HG03139 (cell line): ENCODE measurements around the gene PACS2.
"Not testable (repeated sequence)": the region's sequence is repeated elsewhere in the genome, so short reads cannot be mapped to it uniquely, and the experiment has no call there.

ENCODE experiments used
- ATAC-seq: cut with Tn5 transposase; IDR thresholded peaks from one replicate; pipeline ENCODE4 v1.9.1; 2021; ENCODE audit not compliant: unreplicated experiment

The PACS2 gene

DNA sequence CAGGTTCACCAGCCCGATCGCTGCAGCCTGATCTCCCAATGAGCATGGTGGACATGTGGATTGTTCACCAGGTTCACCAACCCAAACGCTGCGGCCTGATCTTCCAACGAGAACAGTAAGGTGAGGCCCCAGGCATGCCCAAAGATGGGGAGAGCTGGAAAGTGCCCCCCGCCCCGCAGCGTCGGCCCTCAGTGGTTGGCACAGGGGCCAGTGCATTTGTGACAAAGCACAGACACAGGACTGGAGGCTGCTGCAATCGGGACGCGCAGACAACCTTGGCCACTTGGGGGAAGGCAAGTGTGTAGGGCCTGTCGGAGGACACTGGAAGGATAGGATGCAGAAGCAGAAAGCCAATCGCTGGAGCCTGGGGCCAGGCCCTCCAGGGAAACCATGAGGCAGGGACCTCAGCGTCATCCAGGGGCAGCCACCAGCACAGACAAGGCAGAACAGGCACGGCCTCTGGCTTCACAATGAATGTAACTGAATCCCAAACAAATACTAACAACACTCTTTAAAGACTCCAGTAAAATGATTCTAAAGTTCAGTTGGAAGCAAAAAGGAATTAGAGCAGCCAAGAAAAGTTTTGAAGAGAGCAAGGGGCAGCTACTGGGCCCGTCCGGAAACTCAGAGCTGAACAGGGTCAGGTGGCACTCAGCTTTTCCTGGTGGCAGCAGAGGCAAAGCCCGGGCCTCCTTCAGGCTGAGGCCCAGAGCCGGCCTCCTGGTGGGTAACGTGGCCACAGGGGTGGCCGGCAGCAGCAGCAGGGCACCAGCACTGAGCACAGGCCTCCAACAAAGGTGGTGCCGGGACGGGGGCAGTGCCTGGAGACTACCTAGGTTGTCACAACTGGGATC, 27.1 kb upstream of the PACS2 start:
- ATAC-seq = no peak

DNA sequence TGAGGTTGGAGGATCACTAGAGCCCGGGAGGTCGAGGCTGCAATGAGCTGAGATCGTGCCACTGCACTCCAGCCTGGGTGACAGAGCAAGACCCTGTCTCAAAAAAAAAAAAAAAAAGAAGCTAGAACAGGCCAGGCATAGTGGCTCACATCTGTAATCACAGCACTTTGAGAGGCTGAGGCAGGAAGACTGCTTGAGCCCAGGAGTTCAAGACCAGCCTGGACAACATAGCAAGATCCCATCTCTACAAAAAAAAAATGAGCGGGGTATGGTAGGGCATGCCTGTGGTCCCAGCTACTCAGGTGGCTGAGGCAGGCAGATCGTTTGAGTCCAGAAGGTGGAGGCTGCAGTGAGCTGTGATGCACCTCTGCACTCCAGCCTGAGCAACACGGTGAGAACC, 25.6 kb upstream of the PACS2 start:
- not testable (repeated sequence) for ATAC-seq

DNA sequence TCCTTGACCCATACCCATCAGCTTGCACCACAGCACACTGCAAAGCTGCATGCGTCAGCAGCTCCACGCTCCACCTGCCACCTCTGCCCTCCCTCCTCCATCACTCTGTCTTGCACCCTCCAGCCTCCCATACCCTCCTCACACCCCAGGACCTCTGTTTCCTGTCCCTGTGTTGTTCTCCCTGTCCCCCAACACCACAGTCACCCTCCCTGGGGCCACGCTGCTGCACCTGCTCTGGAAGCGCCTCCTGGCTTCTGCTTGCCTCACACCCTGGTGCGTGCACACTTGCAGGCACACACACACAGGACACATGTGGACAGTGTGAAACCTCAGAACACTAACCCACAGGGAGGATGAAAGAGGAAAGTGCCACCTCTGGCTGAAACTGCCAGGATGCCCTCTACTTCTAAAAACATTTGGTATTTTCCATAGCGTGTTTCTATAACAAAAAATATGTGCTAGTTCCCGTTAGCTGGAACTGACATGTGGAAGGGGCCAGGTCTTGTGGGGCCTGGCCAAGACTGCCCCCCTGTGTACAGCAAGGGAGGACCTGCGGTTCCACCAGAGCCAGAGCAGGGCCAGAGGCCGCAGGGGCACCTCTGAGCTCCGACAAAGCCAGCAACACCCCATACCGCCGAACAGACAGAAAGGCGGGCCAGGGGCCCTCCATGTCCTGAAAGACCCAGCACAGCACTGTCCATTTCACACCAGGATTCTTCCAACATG, 23.8 kb upstream of the PACS2 start:
- ATAC-seq = no peak

DNA sequence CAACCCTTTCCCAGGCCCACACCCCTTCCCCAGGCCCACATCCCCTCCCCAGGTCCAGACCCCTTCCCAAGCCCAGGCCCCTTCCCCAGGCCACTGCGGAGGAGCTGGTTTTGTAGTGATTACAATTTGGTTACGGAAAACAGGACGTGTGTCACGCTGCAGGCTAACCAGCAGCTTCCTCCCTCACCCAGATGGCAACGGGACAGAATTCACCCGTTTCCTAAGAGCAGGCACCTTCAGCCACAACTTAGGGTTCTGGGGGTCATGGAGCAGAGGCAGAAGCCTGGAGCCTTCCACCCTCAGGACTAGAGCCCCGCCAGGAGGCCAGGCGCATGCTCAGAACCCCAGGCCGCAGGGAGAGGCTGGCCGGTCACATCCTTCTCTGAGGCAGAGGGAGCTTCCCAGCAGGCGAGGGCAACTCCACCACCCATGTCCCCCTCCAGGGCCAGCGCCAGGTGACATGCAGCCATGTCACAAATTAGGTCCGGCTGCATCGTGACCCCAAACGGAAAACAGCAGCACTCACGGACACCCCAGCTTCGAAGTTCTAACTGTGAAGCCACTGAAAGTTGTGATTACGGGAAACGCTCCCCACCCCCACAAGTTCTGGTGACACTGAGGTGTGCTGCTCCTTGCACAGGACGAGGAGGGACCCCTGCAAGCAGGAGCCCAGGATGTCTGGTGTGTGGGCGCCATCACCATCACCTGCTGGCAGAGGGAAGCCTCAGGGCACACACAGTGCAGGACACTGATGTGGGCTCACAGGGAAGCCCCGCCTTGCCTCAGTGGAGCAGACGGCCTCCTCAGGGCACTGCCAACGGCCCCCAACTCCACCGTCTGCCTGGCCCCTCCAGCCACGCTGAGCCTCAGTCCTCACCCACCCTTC, 21.5 kb upstream of the PACS2 start:
- no peak for ATAC-seq

DNA sequence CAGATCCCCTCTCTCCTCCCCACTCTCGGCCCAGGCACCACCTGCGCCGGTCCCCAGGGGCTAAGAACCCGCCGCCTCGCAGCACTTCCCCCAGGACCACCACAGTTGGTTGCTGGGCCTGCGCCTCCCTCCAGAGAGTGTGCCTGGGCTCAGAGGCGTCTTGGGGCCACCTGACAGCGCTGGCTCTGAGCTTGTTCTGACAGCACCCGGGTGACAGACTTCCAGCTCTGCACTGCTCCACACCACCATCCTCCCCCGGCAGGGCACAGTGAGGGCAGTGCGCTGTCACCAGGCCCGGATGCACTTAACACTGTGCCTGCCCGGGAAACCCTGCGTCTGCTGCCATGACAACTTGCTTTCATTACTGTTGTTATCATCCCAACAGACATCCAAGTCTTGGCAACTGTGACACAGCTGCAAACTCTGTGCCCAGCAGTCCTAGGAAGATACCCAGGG, 20.4 kb upstream of the PACS2 start:
- ATAC-seq = peak; percentile 50

DNA sequence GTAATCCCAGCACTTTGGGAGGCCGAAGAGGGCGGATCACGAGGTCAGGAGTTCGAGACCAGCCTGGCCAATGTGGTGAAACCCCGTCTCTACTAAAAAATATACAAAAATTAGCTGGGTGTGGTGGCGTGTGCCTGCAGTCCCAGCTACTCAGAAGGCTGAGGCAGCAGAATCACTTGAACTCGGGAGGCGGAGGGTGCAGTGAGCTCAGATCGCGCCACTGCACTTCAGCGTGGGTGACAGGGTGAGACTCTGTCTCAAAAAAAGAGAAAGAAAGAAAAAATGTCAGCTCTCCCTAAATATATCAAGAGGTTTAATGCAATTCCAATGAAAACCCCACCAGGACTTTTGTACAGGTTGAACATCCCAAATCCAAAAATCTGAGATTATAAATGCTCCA, 17.2 kb upstream of the PACS2 start:
- not testable (repeated sequence) for ATAC-seq

DNA sequence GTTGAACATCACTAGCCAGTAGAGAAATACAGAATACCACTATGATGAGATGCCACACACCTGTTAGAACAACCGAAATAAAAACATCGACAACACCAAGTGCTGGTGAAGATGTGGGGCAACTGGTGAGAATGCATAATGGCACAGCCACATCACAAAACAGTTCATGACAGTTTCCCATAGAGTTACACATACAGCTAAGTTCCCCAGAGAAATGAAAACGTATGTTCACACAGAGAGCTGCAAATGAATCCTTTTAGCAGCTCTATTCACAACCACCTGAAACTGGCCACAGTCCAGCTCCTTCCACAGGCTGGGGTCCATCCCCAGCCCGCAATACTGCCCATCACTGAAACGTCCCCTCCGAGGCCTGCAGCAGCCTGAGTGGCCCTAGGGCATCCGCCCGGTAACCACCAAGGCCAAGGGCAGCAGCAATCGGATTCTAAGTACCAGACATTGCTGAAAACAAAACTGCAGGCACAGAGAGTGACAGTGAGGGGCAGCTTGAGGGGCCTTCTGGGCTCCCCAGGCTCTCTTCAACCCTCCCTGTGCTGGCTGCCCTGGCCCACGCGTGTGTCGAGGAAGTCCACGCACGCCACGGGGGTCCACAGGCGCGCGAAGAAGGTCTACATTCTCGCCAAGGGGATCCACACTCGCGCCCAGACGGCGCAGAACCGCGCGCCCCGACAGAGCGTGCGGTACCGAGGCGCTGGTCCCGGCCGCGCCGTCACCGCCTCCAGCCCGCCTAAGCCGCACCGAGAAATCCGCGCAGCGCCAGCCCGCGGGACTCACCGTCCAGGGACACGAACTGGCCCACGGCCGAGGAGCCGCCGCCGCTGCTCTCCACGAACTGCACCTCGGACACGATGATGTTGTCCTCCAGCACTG, 14.7 kb upstream of the PACS2 start:
- ATAC-seq = peak; percentile 12

DNA sequence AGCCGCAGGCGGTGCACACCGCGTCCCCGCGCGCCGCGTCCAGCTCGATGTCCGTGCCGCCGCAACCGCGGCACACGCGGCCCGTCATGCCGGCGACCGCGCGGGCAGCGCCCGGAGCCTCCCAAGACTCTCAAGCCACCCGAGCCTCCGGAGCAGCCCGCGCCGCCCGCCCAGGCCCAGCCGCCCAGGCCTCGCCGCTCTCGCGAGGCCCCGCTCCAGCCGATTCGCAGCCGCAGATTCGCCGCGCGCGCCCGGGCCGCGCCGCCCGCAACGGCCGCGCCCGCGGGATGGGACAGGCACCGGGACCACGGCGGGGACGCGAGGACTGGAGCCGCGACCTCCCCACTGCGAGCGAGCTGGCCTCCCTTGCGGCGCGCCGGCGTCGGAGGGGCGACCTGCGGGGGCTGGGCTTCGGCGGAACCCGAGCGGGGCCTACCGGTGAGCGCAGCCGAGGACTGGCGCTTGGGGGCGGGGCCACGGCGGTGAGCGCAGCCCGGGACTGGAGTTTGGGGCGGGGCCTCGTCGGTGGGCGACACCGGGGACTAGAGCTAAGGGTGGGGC, 13.9 kb upstream of the PACS2 start, which contains the start of gene BRF1:
TSS of gene BRF1 (minus strand) at position 460 of the 561 bp plus-strand sequence. CDS start at position 88, 372 bp downstream.
- peak; percentile 81 for ATAC-seq

DNA sequence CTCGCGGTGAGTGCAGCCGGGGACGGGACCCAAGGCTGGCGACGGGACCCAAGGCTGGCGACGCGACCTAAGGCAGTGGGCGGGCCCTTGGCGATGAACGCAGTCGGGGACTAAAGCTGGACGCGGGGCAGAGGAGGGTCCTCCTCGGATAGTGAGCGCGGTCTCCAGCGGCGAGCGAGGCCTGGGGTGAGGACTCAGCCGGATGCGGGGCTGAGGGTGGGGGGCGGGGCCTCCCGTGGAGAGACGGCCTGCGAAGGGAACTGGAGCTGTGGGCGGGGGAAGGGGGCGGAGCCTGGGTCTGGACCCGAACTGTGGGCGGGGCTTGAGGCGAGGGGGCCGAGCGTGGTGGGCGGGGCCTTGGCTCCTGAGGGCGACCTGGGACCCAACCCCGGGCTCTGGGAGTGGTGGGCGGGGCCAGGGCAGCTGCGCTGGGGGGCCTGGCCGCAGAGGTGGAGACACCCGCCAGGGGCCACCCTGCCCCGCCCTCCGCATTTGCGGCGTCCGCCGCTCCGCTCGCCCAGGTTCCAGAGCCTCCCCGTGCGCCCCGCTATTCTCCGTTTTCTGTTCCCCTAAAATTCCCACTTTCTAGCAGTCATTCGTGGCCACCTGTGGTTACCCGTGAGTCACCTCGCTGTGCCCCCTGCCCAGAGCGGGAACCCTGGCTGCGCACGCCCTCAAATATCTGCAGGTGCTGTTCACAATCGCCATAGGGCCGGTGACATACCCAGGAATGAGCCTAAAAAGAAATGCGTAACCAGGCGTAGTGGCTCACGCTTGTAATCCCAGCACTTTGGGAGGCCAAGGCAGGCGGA, 13.2 kb upstream of the PACS2 start:
- ATAC-seq = peak; percentile 53

DNA sequence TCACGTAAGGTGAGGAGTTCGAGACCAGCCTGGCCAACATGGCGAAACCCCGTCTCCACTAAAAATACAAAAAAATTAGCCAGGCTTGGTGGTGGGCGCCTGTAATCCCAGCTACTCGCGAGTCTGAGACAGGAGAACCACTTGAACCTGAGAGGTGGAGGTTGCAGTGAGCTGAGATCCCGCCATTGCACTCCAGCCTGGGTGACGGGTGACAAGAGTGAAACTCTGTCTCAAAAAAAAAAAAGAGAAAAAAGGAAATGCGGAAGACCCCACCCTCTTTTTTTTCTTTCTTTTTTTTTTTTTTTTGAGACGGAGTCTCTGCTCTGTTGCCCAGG, 12.7 kb upstream of the PACS2 start:
- not testable (repeated sequence) for ATAC-seq

DNA sequence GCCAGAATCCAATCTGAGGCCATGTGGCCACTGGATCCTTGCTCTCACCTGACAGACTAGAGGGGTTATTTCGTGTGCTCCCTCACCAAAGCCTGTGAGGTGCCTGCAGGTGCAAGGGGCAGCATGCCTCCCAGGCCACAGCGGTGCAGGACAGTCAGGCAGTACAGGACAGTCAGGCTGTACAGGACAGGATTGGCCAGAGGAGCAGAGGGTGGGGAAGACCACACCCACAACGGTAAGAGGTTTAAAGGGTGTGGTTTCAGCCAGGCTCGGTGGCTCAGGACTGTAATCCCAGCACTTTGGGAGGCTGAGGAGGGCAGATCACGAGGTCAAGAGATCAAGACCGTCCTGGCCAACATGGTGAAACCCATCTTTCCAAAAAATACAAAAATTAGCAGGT, 10.6 kb upstream of the PACS2 start:
- no peak for ATAC-seq

DNA sequence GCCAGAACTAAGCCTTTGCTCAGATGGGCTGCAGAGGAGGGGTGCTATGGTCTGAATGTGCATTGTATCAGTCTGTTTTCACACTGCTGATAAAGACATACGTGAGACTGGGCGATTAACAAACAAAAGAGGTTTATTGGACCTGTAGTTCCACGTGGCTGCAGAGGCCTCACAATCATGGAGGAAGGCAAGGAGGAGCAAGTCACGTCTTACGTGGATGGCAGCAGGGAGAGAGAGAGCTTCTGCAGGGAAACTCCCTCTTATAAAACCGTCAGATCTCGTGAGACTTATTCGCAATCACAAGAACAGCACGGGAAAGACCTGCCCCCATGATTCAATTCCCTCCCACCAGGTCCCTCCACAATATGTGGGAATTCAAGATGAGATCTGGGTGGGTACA, 10.0 kb upstream of the PACS2 start:
- no peak for ATAC-seq

DNA sequence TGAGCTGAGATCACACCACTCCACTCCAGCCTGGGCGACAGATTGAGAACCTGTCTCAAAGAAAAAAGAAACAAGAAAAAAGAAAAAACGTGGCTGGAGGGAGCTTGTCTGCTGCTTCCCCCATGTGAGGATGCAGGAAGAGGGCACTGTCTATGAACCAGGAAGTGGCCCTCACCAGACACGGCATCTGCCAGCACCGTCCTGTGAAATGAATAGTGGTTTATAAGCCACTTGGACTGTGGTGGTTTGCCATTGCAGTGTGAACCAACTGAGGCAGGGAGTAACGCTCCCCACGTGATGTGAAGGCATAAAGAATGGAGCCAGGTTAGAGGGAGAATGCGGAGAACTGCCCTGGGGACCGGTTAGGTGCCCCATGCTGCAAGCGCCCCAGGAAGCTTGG, 9.2 kb upstream of the PACS2 start:
- no peak for ATAC-seq

DNA sequence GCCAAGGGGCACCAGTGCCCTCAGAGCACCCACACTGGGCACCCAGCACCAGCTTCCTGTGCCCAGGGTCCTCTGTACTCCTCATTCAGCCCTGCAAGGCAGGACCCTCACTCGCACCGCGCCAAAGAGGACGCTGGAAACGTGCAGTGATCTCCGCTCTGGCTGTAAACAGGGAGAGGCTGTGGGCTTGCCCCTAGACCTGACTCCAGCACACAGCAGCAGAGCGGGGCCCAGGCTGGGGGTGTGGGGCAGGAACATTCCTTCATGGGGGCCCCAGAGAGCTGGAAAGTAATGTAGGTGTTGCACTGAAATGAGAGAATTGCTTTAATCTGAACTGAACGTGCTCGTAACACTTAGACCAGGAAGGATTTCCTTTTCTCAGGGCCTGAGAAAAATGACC, 8.8 kb upstream of the PACS2 start:
- ATAC-seq = no peak

DNA sequence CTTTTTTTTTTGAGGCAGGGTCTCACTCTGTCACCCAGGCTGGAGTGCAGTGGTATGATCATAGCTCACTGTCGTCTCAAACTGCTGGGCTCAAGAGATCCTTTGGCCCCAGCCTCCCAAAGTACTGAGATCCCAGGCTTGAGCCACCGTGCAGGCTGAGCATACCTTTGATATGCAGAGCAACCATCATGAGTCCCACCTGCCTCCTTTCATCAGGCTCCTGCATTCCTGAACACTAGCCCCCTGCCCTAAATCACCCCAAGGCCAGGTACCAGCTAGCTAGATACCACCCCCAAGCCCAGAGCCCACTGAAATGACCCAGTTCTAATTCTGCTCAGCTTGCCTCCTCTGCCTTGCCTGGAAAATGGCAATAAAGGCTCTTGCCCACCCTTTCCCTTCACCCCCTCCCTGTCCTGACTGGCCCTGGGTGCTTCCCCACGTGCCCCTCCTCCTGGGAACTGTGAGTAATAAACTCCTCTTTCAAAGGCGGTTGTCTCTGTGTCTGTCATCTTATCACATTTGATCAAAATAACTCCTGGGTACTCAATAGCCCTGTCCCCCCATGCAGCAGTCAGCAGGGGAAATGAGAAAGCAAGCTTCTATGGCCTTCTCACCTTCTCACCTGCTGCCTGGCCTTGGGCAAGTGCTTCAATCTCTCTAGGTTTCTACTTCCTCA, 7.4 kb upstream of the PACS2 start:
- no peak for ATAC-seq

DNA sequence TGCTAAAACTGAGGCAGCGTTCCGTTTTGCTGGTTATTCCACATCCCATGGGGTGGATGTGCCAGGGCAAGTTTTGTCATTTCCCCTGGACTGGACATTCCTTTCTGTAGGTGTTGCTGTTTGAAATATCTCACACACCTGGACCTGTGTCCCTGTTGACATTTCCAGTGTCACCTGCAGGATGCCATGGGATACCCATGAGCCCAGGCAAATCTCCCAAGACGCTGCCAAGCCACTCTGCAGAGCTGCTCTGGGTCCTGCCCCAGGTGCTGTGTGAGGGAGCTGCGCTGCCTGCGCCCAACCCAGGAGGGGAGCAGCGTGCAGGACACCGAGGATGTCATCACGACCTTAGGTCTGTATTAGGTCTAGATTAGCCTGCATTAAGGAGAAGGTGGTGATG, 5.2 kb upstream of the PACS2 start:
- no peak for ATAC-seq

DNA sequence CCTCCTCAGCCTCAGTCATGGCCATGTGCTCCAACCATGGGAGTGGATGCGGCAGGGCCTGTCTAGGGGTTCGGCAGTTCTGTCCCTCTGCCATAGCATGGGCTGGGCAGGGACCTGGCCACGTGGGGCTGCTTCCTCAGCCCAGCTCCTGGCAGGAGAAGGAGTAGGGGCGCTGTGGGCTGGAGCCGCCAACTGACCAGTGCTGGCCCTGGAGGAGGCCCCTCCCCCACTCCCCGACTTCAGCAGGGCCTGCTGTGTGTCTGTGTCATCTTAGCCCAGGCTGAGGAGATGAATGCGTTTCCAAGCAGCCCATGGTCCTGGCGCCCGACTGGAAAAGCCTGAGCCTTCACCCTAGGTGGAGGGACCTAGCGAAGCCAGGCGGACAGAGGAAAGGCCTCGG, 2.7 kb upstream of the PACS2 start:
- no peak for ATAC-seq

DNA sequence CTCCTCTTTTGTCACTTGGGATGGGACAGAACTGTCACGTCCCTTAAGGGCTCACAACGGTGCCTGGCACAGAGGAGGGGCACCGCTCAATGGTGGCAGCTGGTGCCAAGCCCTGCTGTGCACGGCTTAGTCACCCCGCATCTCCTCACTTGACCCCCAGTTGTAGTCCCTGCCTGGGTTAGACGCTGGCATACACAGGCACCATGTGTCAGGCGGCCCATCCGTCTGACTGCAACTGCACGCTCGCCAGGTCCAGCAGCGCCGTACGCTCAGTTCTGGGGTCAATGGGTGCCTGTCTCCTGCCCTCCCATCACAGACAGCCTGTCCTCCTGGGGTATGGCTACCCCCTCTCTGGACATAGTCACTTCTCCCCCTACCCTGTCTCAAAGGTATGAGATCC, 1.6 kb upstream of the PACS2 start:
- no peak for ATAC-seq
